ENCODE data around the gene CEP70. TPM values are rescaled to one million over a fixed set of nuclear protein-coding genes. Genes with fewer than 3 reads are reported as not detected.

The CEP70 gene
- total RNA-seq, 1 donor from 2014 or later, result 17.3 TPM

- no peak for ATAC-seq
Observed at GRCh38 chr3:138449490-138449889, 144.6 kb downstream of the CEP70 start.

GRCh38 chr3:138448631-138449030, 145.4 kb downstream of the CEP70 start:
- no peak for ATAC-seq

GRCh38 chr3:138445654-138446053, 148.4 kb downstream of the CEP70 start:
- no peak for ATAC-seq

GRCh38 chr3:138445236-138445635, 148.8 kb downstream of the CEP70 start:
- no peak for ATAC-seq

Other genes with a start within 250 kb of the CEP70 start
- 1.6 TPM for gene MRAS, start 245.7 kb downstream of the CEP70 start, total RNA-seq
- 0.80 TPM for gene ESYT3, start 159.6 kb downstream of the CEP70 start, total RNA-seq
- gene FAIM, start 14.5 kb upstream of the CEP70 start, total RNA-seq, result 10.7 TPM
- 22.8 TPM for gene PIK3CB, start 240.7 kb upstream of the CEP70 start, total RNA-seq